HepG2 (cell line): Measurements from ENCODE around the gene PIKFYVE. TPM values are rescaled to one million over a fixed set of nuclear protein-coding genes. Genes with fewer than 3 reads are reported as not detected.

Experiments used
- ATAC-seq: fragments of 200-7000 bp; cut with Tn5 transposase; 3 replicates; pipeline ENCODE4 v1.9.1; 2020; ENCODE audit warnings: mild to moderate bottlenecking, moderate library complexity
- BruUV-seq: library from RNA; stranded (reverse); fragments of 400-500 nt; replicated peaks from 2 replicates; lab custom pipeline; 2021; lab: Mats Ljungman, UMichigan
- CTCF ChIA-PET: fragments of 300-600 bp; formaldehyde crosslinking; extraction: SDS; loops from one replicate; lab custom pipeline; 2021; ENCODE audit warnings: low total read pairs, inconsistent platforms, low intra/inter-chr PET ratio; lab: Yijun Ruan, JAX
- POLR2A ChIA-PET: fragments of 350-600 bp; sonication (Branson Sonifier 250); formaldehyde crosslinking; loops from one replicate; lab custom pipeline; 2020; ENCODE audit warnings: antibody characterized with exemption, inconsistent platforms; lab: Yijun Ruan, JAX
- DNase-seq: peaks from one replicate; pipeline ENCODE4 v3.0.0-alpha.2; 2015; ENCODE audit warnings: low spot score
- FAIRE-seq: peaks from 3 replicates; lab custom pipeline; 2011; peaks lifted over from hg19 to GRCh38; lab: Jason Lieb, UNC
- H2AFZ ChIP-seq: one replicate; pipeline ENCODE4 v1.6.1; 2011; ENCODE audit warnings: low read length, inconsistent platforms
- H3K27ac ChIP-seq: fragments of 300-600 bp; 3 replicates; pipeline ENCODE4 v1.8.0; 2011; ENCODE audit warnings: mixed run types, mild to moderate bottlenecking, mixed read lengths, low read length, inconsistent platforms; ENCODE audit not compliant: insufficient read depth; ENCODE audit errors: extremely low read length
- H3K27me3 ChIP-seq, 2 experiments: fragments of 200-600 bp in 1 of 2; 2 replicates in 1 of 2; 3 replicates in 1 of 2; pipeline versions ENCODE4 v1.6.0 to v1.8.0; 2011; ENCODE audit warnings: low read length in 2 of 2, mild to moderate bottlenecking in 2 of 2, moderate library complexity in 2 of 2, inconsistent platforms in 1 of 2; ENCODE audit not compliant: insufficient read depth in 2 of 2, control insufficient read depth in 1 of 2
- H3K36me3 ChIP-seq, 2 experiments: fragments of 200-600 bp in 1 of 2; replicated peaks in 1 of 2; 2 replicates in 1 of 2; 3 replicates in 1 of 2; pipeline versions ENCODE4 v1.5.1 to v1.8.0; 2011; ENCODE audit warnings: low read length in 2 of 2, inconsistent platforms in 1 of 2; ENCODE audit not compliant: insufficient read depth in 2 of 2, control insufficient read depth in 1 of 2
- H3K4me1 ChIP-seq: 2 replicates; pipeline ENCODE4 v1.5.1; 2012; ENCODE audit warnings: low read length, inconsistent platforms; ENCODE audit not compliant: insufficient read depth
- H3K4me2 ChIP-seq: 2 replicates; pipeline ENCODE4 v1.6.0; 2011; ENCODE audit warnings: low read depth, low read length, inconsistent platforms
- H3K4me3 ChIP-seq, 3 experiments: fragments of 200-600 bp in 1 of 3; sonication (generic), shearing (Covaris generic) in 1 of 3; replicated peaks in 1 of 3; 2 replicates each; pipeline ENCODE4 v1.5.1; 2011 to 2016; ENCODE audit warnings: low read length in 3 of 3, inconsistent platforms in 2 of 3, low read depth in 2 of 3, mild to moderate bottlenecking in 2 of 3, control low read depth in 1 of 3, mixed read lengths in 1 of 3; ENCODE audit not compliant: insufficient read depth in 1 of 3
- H3K79me2 ChIP-seq: one replicate; pipeline ENCODE4 v1.6.1; 2011; ENCODE audit warnings: low read length, inconsistent platforms; ENCODE audit not compliant: insufficient read depth
- H3K9ac ChIP-seq: 2 replicates; pipeline ENCODE4 v1.6.0; 2011; ENCODE audit warnings: mild to moderate bottlenecking, low read depth, low read length, inconsistent platforms; ENCODE audit not compliant: insufficient read depth
- H3K9me3 ChIP-seq: 2 replicates; pipeline ENCODE4 v1.5.1; 2012; ENCODE audit warnings: mild to moderate bottlenecking, low read length
- H4K20me1 ChIP-seq: 2 replicates; pipeline ENCODE4 v1.6.0; 2011; ENCODE audit warnings: inconsistent platforms, mild to moderate bottlenecking, low read length, moderate library complexity; ENCODE audit not compliant: insufficient read depth
- CREB1 ChIP-seq, 2 experiments: fragments of 450-650 bp in 1 of 2; IDR thresholded peaks; 2 replicates each; pipeline ENCODE4 v1.6.1; 2016 to 2017; ENCODE audit warnings: control low read depth in 1 of 2, mild to moderate bottlenecking in 1 of 2, missing compliant biosample characterization in 1 of 2, missing genetic modification characterization in 1 of 2
- CTCF ChIP-seq: sonication (generic); formaldehyde crosslinking; IDR thresholded peaks from 2 replicates; pipeline ENCODE4 v1.5.0; 2020; ENCODE audit warnings: mild to moderate bottlenecking, missing genetic modification reagents, moderate library complexity
- HNRNPUL1 ChIP-seq: fragments of 200-400 bp; formaldehyde crosslinking; IDR thresholded peaks from 2 replicates; pipeline ENCODE4 v1.6.1; 2017; ENCODE audit warnings: low read depth, mild to moderate bottlenecking, low read length, moderate library complexity
- MEIS1 ChIP-seq: sonication (generic); formaldehyde crosslinking; IDR thresholded peaks from 2 replicates; pipeline ENCODE4 v1.9.0; 2021; ENCODE audit warnings: mild to moderate bottlenecking, missing genetic modification reagents, moderate library complexity, borderline replicate concordance
- SMC3 ChIP-seq: IDR thresholded peaks from 2 replicates; pipeline ENCODE4 v1.6.1; 2011; ENCODE audit warnings: low read length, improper control_type of control experiment
- STAG1 ChIP-seq: sonication (generic); formaldehyde crosslinking; IDR thresholded peaks from 2 replicates; pipeline ENCODE4 v1.4.0; 2020; ENCODE audit warnings: missing genetic modification reagents
- XRCC5 ChIP-seq: fragments of 200-400 bp; formaldehyde crosslinking; optimal IDR thresholded peaks from 2 replicates; pipeline ENCODE3; 2017; ENCODE audit warnings: mild to moderate bottlenecking, low read length
- ZFX ChIP-seq: sonication (generic); formaldehyde crosslinking; IDR thresholded peaks from 2 replicates; pipeline ENCODE4 v1.4.0; 2020; ENCODE audit warnings: mild to moderate bottlenecking, low read depth, missing genetic modification reagents, moderate library complexity
- WGBS: methylation state at CpG from one replicate; pipeline ENCODE4 v1.1.6; 2017; ENCODE audit warnings: low lambda C conversion rate; 5-methylcytosine and 5-hydroxymethylcytosine counted together
- in situ Hi-C: cut with HindIII; loops from 2 replicates; pipeline ENCODE4 v1.10.0; 2017; ENCODE audit warnings: low pct_unique_long_range_greater_than_20kb; ENCODE audit not compliant: extremely low pct_ligation_motif_present
- intact Hi-C: fragments of 100-400 bp; cut with micrococcal nuclease; formaldehyde crosslinking; loops from one replicate; pipeline ENCODE4 v1.10.0; 2022; ENCODE audit not compliant: unreplicated experiment
- polyA plus RNA-seq, 8 experiments: library from polyadenylated mRNA; depleted of rRNA in 3 of 8; stranded (reverse) in 7 of 8; unstranded in 1 of 8; fragments of >200 nt; fragmentation: Illumina TruSeq in 4 of 8; extraction: Trizol in 4 of 8; gene quantifications; 2 replicates each; pipeline versions ENCODE4 v1.2.1 to v1.2.3, GENCODE V29; 2011 to 2016; ENCODE audit warnings: low read depth in 4 of 8, missing spikeins in 1 of 8, mixed read lengths in 1 of 8; ENCODE audit not compliant: insufficient read depth in 1 of 8
- total RNA-seq, 5 experiments: library from RNA; depleted of rRNA; stranded (reverse); fragments of >200 nt; fragmentation: Illumina TruSeq; extraction: Trizol; gene quantifications; 2 replicates each; pipeline ENCODE4 v1.2.3, GENCODE V29; 2016; ENCODE audit warnings: low read depth in 1 of 5
- TF ChIP-seq, protein P1 (sequence below): IDR thresholded peaks from 2 replicates; pipeline ENCODE4 v1.6.1; 2012; ENCODE audit warnings: low read depth, low read length, improper control_type of control experiment

The PIKFYVE gene
- total and polyA plus RNA-seq, 2 of the 13 experiments (the other 11 are each of a cell fraction or from before 2014, with no cell fraction given): 20.2 to 21.7 TPM

- H3K4me1 ChIP-seq: peaks cover 28% of the 10 kb centered on the region
- POLR2A ChIA-PET: no interaction called here
- no peak overlapping the region for H3K4me3 ChIP-seq
- 33% methylated on average over 2 of the region's 2 CpGs for WGBS
- H3K79me2 ChIP-seq: no peaks in the 10 kb centered on the region
- in situ Hi-C loops (no loop called here), intact Hi-C loops (no loop called here)
- ATAC-seq: peak; percentile 59
- no peak overlapping the region for H3K9ac ChIP-seq
- CTCF ChIA-PET: no interaction called here
- no peak overlapping the region for H3K4me2 ChIP-seq
- FAIRE-seq: peak; percentile 64
- no peaks in the 10 kb centered on the region for H4K20me1 ChIP-seq
- no TSS peak for BruUV-seq
- H3K36me3 ChIP-seq: no peaks in the 10 kb centered on the region
- no peaks in the 10 kb centered on the region for H3K27me3 ChIP-seq
- H3K27ac ChIP-seq: no peak overlapping the region
- TF ChIP-seq STAG1 (peak; percentile 35; the same call in 1 of the 2 replicates), XRCC5 (peak; percentile 49), SMC3 (peak; percentile 14; the same call in 1 of the 2 replicates), MEIS1 (CRISPR knock-in tag) (no peak), HNRNPUL1 (no peak), CTCF (CRISPR knock-in tag) (peak; percentile 73), ZFX (CRISPR knock-in tag) (no peak), CREB1 (IDR thresholded peaks at IDR 0.05) (no peak), CREB1 (CRISPR knock-in tag; IDR thresholded peaks at IDR 0.05) (0 out of 2 replicates have a peak, but pooled peaks have one; percentile 29)
- TF ChIP-seq, protein P1, sequence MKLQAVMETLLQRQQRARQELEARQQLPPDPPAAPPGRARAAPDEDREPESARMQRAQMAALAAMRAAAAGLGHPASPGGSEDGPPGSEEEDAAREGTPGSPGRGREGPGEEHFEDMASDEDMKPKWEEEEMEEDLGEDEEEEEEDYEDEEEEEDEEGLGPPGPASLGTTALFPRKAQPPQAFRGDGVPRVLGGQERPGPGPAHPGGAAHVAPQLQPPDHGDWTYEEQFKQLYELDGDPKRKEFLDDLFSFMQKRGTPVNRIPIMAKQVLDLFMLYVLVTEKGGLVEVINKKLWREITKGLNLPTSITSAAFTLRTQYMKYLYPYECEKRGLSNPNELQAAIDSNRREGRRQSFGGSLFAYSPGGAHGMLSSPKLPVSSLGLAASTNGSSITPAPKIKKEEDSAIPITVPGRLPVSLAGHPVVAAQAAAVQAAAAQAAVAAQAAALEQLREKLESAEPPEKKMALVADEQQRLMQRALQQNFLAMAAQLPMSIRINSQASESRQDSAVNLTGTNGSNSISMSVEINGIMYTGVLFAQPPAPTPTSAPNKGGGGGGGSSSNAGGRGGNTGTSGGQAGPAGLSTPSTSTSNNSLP: peak; percentile 92
- H2AFZ ChIP-seq: no peak overlapping the region
- H3K9me3 ChIP-seq: no peaks in the 10 kb centered on the region
- DNase-seq: peak; percentile 43
Observed at GRCh38 chr2:208373460-208374089, 107.5 kb downstream of the PIKFYVE start.
